ENCODE data around the gene MRPS27. TPM values are rescaled to one million over a fixed set of nuclear protein-coding genes. Genes with fewer than 3 reads are reported as not detected.

Gene MRPS27
- total RNA-seq, 1 donor from 2014 or later, result 98.4 TPM

DNA sequence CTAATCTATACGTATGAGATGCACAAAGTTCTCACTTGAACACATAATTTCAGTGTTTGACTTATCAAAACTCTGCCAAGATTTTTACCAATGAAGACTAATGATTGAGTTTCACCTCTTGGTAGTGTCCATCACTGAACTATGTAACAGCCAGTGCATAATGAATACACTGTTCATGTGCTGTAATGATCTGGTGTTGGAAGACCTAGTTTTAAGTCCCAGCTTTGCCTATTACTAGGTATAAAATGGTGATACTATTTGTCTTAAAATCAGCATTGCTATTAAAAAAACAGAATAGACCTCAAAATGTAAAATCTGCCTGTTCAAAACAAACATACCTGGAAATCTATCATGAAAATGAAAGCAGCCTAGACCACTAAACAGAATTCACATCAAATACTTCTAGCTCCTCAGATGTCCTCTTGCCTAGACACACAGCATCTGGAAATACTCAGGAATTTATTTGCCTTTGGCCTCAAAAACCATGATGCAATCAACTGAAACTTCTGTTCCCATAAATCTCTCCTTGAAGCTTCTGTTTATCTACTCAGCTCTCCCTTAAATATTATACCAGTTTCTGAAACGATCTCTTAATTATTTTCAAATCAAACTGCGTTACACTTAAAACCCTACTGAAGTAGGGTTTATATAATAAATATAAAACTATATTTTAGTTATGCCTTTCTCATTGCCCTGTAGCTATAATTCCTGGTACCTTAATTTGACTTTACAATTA lies 38.1 kb downstream of the MRPS27 start:
- Mint-ChIP-seq H3K36me3 (ENCODE audit: low read depth) (peaks cover 58% of the 10 kb centered on the region), H3K27me3 (ENCODE audit: low read depth) (no peaks in the 10 kb centered on the region)
- intact Hi-C loops (cut with micrococcal nuclease), result no loop called here

GRCh38 chr5:72281430-72281763 lies 38.6 kb downstream of the MRPS27 start:
- H3K9me3 Mint-ChIP-seq, result no peaks in the 10 kb centered on the region
- H3K36me3 Mint-ChIP-seq (ENCODE audit: low read depth), result peaks cover 58% of the 10 kb centered on the region
- intact Hi-C loops (cut with micrococcal nuclease), result no loop called here

More for the DNA sequence above, 38.1 kb downstream of the MRPS27 start:
- Mint-ChIP-seq H3K4me3 (ENCODE audit: low read depth) (no peak overlapping the region), H3K4me1 (ENCODE audit: low read depth) (peaks cover 7% of the 10 kb centered on the region), H3K27ac (no peak overlapping the region), H3K9me3 (no peaks in the 10 kb centered on the region)
- DNase-seq (ENCODE audit: low spot score), result no peak

DNA sequence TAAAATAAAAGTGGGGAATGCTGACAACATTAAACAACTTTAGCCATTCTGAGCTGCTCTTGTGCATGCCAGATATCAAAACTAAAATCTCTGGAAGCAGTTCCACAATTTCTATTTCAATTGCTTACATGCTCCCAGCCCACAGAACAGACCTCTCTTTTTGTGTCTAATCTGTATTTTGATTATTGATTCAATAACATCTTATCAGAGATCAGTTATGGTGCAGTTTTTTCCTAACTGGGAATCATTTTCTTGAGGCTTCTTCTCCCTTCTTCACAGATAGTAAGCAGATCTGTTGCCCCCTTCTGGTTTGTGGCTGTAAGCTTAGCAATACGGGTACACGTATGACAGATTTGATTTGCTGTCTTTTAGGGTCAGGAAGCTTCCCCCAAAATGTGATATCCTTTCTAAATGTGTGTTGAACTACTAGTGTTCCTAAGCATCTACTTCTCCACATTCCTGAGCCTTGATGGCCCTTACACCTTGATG lies 39.4 kb downstream of the MRPS27 start:
- no peak overlapping the region for H3K4me3 Mint-ChIP-seq (ENCODE audit: low read depth)
- H3K27ac Mint-ChIP-seq, result no peak overlapping the region
- no peak for DNase-seq (ENCODE audit: low spot score)
- H3K4me1 Mint-ChIP-seq (ENCODE audit: low read depth), result peaks cover 7% of the 10 kb centered on the region
- H3K9me3 Mint-ChIP-seq, result no peaks in the 10 kb centered on the region
- intact Hi-C loops (cut with micrococcal nuclease), result no loop called here
- H3K36me3 Mint-ChIP-seq (ENCODE audit: low read depth), result peaks cover 61% of the 10 kb centered on the region
- no peaks in the 10 kb centered on the region for H3K27me3 Mint-ChIP-seq (ENCODE audit: low read depth)

More at GRCh38 chr5:72281430-72281763, 38.6 kb downstream of the MRPS27 start:
- H3K4me1 Mint-ChIP-seq (ENCODE audit: low read depth), result peaks cover 7% of the 10 kb centered on the region
- no peaks in the 10 kb centered on the region for H3K27me3 Mint-ChIP-seq (ENCODE audit: low read depth)
- no peak for DNase-seq (ENCODE audit: low spot score)
- no peak overlapping the region for H3K4me3 Mint-ChIP-seq (ENCODE audit: low read depth)
- no peak overlapping the region for H3K27ac Mint-ChIP-seq

DNA sequence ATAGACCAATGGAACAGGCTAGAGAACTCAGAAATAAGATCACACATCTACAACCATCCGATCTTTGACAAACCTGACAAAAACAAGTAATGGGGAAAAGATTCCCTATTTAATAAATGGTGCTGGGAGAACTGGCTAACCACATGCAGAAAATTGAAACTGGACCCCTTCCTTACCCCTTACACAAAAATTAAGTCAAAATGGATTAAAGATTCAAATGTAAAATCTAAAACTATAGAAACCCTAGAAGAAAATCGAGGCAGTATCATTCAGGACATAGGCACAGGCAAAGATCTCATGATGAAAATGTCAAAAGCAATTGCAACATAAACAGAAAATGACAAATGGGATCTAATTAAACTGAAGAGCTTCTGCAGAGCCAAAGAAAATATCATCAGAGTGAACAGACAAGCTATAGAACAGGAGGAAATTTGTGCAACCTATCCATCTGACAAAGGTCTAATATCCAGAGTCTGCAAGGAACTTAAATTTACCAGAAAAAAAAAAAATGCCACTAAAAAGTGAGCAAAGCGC lies 43.8 kb downstream of the MRPS27 start:
- no peaks in the 10 kb centered on the region for H3K9me3 Mint-ChIP-seq
- H3K36me3 Mint-ChIP-seq (ENCODE audit: low read depth), result peaks cover 41% of the 10 kb centered on the region
- intact Hi-C loops (cut with micrococcal nuclease), result no loop called here
- no peaks in the 10 kb centered on the region for H3K27me3 Mint-ChIP-seq (ENCODE audit: low read depth)
- no peak overlapping the region for H3K27ac Mint-ChIP-seq
- DNase-seq (ENCODE audit: low spot score), result no peak
- no peak overlapping the region for H3K4me3 Mint-ChIP-seq (ENCODE audit: low read depth)
- no peaks in the 10 kb centered on the region for H3K4me1 Mint-ChIP-seq (ENCODE audit: low read depth)

DNA sequence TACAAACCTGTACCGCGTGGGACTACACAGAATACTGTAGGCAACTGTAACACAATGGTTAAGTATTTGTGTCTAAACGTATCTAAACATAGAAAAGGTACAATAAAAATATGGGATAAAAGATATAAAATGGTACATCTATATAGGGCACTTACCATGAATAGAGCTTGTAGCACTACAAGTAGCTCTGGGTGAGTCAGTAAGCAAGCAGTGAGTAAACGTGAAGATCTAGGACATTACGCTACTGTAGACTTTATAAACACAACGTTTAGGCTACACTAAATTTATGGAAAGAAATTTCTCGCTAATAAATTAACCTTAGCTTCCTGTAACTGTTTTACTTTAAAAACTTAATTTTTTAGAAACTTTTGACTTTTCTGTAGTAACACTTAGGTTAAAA lies 46.5 kb downstream of the MRPS27 start:
- Mint-ChIP-seq H3K4me1 (ENCODE audit: low read depth) (no peaks in the 10 kb centered on the region), H3K36me3 (ENCODE audit: low read depth) (peaks cover 28% of the 10 kb centered on the region), H3K4me3 (ENCODE audit: low read depth) (no peak overlapping the region), H3K27ac (no peak overlapping the region), H3K9me3 (no peaks in the 10 kb centered on the region), H3K27me3 (ENCODE audit: low read depth) (no peaks in the 10 kb centered on the region)
- DNase-seq (ENCODE audit: low spot score), result no peak
- intact Hi-C loops (cut with micrococcal nuclease), result no loop called here

DNA sequence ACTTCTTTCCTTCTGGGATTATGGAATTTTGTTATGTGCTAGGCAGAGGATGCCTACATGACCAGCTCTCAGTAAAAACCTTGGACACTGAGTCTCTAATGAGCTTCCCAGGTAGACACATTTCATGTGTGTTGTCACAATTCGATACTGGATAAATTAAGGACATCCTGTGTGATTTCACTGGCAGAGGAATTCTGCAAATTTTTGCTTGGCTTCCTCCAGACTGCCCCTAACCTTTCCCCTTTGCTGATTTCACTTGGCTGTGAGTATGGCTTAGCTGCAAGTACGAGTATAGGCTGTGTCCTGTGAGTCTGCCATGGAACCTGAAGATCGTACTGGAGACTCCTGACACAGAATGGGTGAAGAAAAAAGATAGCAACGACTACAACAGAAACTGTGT lies 47.6 kb downstream of the MRPS27 start:
- Mint-ChIP-seq H3K4me3 (ENCODE audit: low read depth) (no peak overlapping the region), H3K27me3 (ENCODE audit: low read depth) (no peaks in the 10 kb centered on the region), H3K9me3 (no peaks in the 10 kb centered on the region), H3K4me1 (ENCODE audit: low read depth) (peaks cover 2% of the 10 kb centered on the region), H3K27ac (no peak overlapping the region), H3K36me3 (ENCODE audit: low read depth) (peaks cover 22% of the 10 kb centered on the region)
- intact Hi-C loops (cut with micrococcal nuclease), result no loop called here
- no peak for DNase-seq (ENCODE audit: low spot score)

DNA sequence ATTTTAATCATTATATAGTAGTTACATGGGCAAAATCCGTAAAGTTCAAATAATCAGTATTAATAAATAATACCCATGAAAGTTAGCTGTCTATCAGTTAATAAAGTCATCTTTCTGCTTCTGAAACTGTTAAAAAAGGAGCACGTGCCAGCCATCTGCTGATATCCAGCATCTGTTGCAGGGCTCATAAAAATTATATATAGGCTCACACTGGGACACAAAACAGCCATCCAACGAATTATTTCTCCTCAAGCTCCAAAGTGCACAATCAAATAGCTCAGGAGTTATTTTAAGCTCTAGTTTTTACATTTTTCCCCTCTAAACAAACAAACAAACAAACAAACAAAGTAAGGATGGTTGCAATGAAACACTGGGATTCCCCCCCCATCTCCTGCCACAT lies 48.3 kb downstream of the MRPS27 start:
- peaks cover 16% of the 10 kb centered on the region for H3K36me3 Mint-ChIP-seq (ENCODE audit: low read depth)
- no peaks in the 10 kb centered on the region for H3K27me3 Mint-ChIP-seq (ENCODE audit: low read depth)
- no peak for DNase-seq (ENCODE audit: low spot score)
- no peaks in the 10 kb centered on the region for H3K9me3 Mint-ChIP-seq
- intact Hi-C loops (cut with micrococcal nuclease), result no loop called here
- no peak overlapping the region for H3K4me3 Mint-ChIP-seq (ENCODE audit: low read depth)
- peaks cover 2% of the 10 kb centered on the region for H3K4me1 Mint-ChIP-seq (ENCODE audit: low read depth)
- no peak overlapping the region for H3K27ac Mint-ChIP-seq

DNA sequence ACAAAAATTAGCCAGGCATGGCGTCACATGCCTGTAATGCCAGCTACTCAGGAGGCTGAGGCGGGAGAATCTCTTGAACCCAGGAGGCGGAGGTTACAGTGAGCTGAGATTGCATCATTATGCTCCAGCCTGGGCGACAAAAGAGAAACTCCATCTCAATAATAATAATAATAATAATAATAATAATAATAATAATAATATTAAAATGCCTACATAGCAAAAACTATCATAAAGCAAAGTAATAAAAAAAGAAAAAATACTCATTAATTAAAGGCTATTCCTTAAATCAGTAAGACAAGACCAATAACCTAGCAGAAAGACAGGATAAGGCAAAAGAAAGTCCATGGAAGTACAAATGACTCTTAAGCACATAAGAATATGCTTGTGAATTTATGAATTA lies 50.0 kb downstream of the MRPS27 start:
- H3K27me3 Mint-ChIP-seq (ENCODE audit: low read depth), result no peaks in the 10 kb centered on the region
- intact Hi-C loops (cut with micrococcal nuclease), result no loop called here
- peaks cover 6% of the 10 kb centered on the region for H3K36me3 Mint-ChIP-seq (ENCODE audit: low read depth)
- H3K4me3 Mint-ChIP-seq (ENCODE audit: low read depth), result no peak overlapping the region
- H3K27ac Mint-ChIP-seq, result no peak overlapping the region
- H3K4me1 Mint-ChIP-seq (ENCODE audit: low read depth), result peaks cover 2% of the 10 kb centered on the region
- no peak for DNase-seq (ENCODE audit: low spot score)
- no peaks in the 10 kb centered on the region for H3K9me3 Mint-ChIP-seq

DNA sequence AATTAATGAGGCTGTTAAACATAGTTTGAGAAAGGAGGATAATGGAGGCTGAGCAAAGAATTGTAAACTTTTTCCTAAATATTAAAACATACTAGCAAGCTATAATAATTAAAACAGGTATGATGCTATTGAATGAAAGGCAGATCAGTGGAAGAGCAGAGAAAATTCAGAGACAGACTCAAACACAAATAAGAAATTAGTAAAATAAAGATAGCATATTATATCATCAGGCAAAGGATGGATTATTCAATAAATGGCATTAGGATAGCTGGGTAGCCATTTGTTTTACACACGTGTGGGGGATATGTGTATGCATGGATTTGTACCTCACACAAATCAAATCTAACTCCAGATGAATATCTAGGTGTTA lies 50.6 kb downstream of the MRPS27 start:
- no peaks in the 10 kb centered on the region for H3K9me3 Mint-ChIP-seq
- intact Hi-C loops (cut with micrococcal nuclease), result loop anchor here (1.0 kb wide), 1 partner anchor 131 kb away; no protein-coding TSS in a partner anchor
- H3K4me1 Mint-ChIP-seq (ENCODE audit: low read depth), result peaks cover 2% of the 10 kb centered on the region
- H3K36me3 Mint-ChIP-seq (ENCODE audit: low read depth), result peaks cover 6% of the 10 kb centered on the region
- H3K4me3 Mint-ChIP-seq (ENCODE audit: low read depth), result no peak overlapping the region
- no peaks in the 10 kb centered on the region for H3K27me3 Mint-ChIP-seq (ENCODE audit: low read depth)
- no peak overlapping the region for H3K27ac Mint-ChIP-seq
- DNase-seq (ENCODE audit: low spot score), result no peak

DNA sequence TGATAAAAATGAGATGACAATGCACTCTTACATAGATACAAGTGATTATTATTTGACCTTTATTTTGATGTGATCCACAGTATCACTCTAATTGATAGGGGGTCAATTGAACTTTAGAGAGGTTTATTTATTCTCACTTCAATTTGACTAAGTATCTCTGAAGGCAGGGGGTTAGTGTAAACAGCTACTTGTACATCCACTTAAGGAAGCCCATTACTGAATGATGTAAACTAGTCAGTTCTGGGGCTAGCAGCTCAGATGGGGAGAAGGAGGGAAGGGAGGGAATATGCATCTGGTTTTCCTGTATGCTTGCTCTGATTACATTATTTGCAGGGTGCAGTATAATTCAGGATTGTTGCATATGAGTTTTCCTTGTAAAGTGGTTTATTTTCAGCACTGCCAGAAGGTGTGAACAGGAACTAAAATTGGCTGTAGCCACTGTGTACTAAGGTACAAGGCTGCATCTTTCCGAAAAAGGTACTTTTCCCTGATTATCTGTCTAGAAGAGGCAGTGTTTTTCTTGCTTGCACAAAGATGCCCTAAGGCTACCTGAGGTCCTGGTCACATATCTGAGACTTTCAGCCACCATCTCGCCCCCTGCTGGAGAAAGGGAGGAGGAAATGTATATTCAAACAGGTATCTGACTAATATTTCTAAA lies 51.2 kb downstream of the MRPS27 start:
- DNase-seq (ENCODE audit: low spot score), result peak; percentile 26
- Mint-ChIP-seq H3K4me1 (ENCODE audit: low read depth) (peaks cover 2% of the 10 kb centered on the region), H3K27me3 (ENCODE audit: low read depth) (no peaks in the 10 kb centered on the region), H3K4me3 (ENCODE audit: low read depth) (no peak overlapping the region), H3K9me3 (no peaks in the 10 kb centered on the region), H3K27ac (no peak overlapping the region), H3K36me3 (ENCODE audit: low read depth) (peaks cover 6% of the 10 kb centered on the region)
- intact Hi-C loops (cut with micrococcal nuclease), result loop anchor here (1.0 kb wide), 1 partner anchor 131 kb away; no protein-coding TSS in a partner anchor

DNA sequence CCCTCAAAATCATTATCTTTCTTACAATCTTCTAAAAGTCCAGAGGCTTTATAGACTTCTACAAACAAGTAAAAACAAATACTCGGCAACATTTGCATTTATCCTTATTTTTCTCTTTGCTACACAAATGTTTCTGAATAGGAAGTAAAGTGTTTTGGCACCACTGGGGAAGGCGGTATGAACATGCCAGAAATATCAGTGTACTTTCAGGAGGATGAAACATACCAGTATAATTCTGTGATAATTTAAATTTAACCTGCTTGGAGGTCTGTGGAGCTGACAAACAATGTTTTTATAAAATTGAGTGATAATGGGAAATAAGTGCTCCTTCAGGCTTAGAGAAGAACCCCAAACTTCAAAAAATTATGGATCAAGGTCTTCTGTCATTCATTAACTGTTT lies 51.8 kb downstream of the MRPS27 start:
- DNase-seq (ENCODE audit: low spot score), result no peak
- no peaks in the 10 kb centered on the region for H3K27me3 Mint-ChIP-seq (ENCODE audit: low read depth)
- peaks cover 2% of the 10 kb centered on the region for H3K4me1 Mint-ChIP-seq (ENCODE audit: low read depth)
- intact Hi-C loops (cut with micrococcal nuclease), result no loop called here
- no peak overlapping the region for H3K27ac Mint-ChIP-seq
- H3K4me3 Mint-ChIP-seq (ENCODE audit: low read depth), result no peak overlapping the region
- peaks cover 6% of the 10 kb centered on the region for H3K36me3 Mint-ChIP-seq (ENCODE audit: low read depth)
- no peaks in the 10 kb centered on the region for H3K9me3 Mint-ChIP-seq

DNA sequence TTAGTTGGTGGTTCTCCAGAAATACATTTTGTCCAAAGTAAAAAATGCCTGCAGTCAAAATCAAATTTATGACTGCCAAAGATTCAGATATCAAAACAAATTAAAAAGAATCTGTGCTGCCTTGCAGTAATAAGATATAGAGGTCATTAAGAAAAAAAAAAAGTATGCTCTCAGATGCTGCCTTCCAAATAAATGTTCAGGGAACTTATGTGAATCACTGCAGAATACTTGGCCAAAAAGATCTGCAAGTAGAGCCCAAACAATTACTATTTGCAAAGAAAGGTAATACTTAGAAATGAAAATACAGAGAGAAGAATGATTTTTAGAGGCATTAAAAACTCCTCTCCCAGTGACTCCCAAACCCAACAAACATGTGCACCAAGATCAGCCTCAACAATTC lies 52.4 kb downstream of the MRPS27 start:
- DNase-seq (ENCODE audit: low spot score), result no peak
- intact Hi-C loops (cut with micrococcal nuclease), result no loop called here
- no peak overlapping the region for H3K4me3 Mint-ChIP-seq (ENCODE audit: low read depth)
- no peak overlapping the region for H3K27ac Mint-ChIP-seq
- peaks cover 8% of the 10 kb centered on the region for H3K36me3 Mint-ChIP-seq (ENCODE audit: low read depth)
- peaks cover 2% of the 10 kb centered on the region for H3K4me1 Mint-ChIP-seq (ENCODE audit: low read depth)
- no peaks in the 10 kb centered on the region for H3K9me3 Mint-ChIP-seq
- no peaks in the 10 kb centered on the region for H3K27me3 Mint-ChIP-seq (ENCODE audit: low read depth)

DNA sequence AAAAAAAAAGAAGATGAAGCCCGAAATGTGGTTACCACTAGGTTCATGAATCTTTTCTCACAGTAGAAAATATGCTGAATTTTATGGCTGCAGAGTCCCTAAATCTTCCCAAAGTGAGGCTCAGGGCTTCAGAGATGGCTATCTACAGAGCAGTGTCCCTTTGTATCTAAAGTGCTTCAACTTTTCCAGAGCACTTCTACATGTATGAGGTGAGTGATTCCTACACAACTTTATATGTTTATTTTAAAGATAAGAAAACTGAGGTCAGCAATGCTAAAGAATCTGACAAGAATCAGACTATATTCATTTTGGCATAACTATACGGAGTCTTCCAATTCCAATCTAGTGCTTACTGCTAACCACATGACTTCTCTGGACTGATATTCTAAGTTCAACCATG lies 53.2 kb downstream of the MRPS27 start:
- no peak overlapping the region for H3K27ac Mint-ChIP-seq
- peaks cover 2% of the 10 kb centered on the region for H3K4me1 Mint-ChIP-seq (ENCODE audit: low read depth)
- no peak overlapping the region for H3K4me3 Mint-ChIP-seq (ENCODE audit: low read depth)
- intact Hi-C loops (cut with micrococcal nuclease), result no loop called here
- H3K36me3 Mint-ChIP-seq (ENCODE audit: low read depth), result peaks cover 8% of the 10 kb centered on the region
- no peak for DNase-seq (ENCODE audit: low spot score)
- no peaks in the 10 kb centered on the region for H3K27me3 Mint-ChIP-seq (ENCODE audit: low read depth)
- H3K9me3 Mint-ChIP-seq, result no peaks in the 10 kb centered on the region
